DOHH2 (cell line): Measurements from ENCODE around the gene MRTFB.

Experiments
- CTCF ChIP-seq: fragments of 200-600 bp; sonication (generic); IDR thresholded peaks from one replicate; pipeline ENCODE4 v1.5.1; 2014; ENCODE audit warnings: antibody characterized with exemption, mild to moderate bottlenecking, low read depth, low read length; ENCODE audit not compliant: poor library complexity, severe bottlenecking
- EZH2phosphoT487 ChIP-seq: fragments of 200-600 bp; sonication (generic); IDR thresholded peaks from 2 replicates; pipeline ENCODE4 v1.6.1; 2017; ENCODE audit warnings: borderline replicate concordance, mild to moderate bottlenecking, antibody characterized with exemption, low read length, moderate library complexity, mixed read lengths

GRCh38 chr16:14121142-14121541 is 50.0 kb downstream of the MRTFB start:
- TF ChIP-seq CTCF (no peak), EZH2phosphoT487 (no peak)
